Measurements from ENCODE around the gene INKA2.
"Not testable (repeated sequence)": the region's sequence is repeated elsewhere in the genome, so short reads cannot be mapped to it uniquely, and the experiment has no call there.

The INKA2 gene

DNA sequence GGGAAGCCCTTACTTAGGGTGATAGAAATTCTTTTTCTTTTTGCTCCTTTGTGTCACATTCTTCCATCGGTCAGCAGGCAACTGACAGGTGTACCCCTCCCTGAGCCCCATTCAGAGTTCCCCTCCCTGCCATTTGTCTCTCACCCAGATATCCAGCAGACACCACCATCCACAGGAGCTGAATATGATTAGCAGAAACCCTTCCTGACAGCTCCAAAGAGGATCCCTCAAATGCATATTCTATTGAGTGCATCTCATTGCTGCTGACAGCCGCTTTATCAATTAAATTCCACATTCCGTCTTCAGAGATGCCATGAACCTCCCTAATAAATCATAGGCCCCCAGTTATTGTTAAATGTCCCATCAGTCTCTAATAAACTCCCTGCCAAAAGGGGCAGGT, 10.4 kb upstream of the INKA2 start:
- no peak for DNase-seq

DNA sequence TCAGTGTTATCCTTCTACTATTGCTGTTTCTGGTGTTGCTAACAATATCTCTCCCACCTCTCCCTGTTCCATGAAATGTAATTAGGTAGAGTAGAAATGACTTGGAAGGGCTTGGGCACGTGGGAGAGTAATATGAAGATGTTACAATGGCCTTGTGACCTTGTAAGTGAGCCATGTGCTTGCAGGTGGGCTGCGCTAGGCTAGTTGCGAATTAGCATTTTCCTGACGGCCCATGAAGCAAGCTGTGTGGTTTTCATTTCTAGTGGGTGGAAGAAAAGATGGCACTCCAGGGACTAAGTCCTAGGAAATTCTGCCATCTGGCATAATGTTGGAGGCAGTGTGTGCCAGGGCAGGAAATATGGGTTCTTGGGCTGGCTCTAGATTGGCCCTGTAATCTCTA, 8.8 kb upstream of the INKA2 start:
- DNase-seq = no peak

DNA sequence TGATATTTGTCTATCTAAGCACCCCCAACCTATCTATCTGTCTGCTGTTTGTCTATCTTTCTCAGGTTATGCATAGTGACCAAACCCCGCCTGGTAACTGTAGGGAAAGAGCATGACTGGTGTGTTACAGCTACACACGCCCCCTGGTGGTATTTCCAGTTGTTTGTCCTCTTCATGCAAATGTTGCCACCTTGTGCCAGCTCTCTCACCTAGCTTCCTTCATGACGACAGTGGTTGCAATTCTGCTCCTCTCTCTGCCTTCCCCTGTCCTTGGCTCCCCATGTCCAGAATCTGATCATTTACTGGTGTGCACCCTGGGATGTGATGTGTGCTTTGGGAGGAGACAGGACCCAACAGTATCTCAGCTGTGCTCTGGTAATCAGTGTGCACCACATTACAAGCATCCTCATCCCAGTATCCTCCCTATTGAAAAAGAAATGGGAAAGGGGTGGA, 8.1 kb upstream of the INKA2 start:
- DNase-seq = no peak

DNA sequence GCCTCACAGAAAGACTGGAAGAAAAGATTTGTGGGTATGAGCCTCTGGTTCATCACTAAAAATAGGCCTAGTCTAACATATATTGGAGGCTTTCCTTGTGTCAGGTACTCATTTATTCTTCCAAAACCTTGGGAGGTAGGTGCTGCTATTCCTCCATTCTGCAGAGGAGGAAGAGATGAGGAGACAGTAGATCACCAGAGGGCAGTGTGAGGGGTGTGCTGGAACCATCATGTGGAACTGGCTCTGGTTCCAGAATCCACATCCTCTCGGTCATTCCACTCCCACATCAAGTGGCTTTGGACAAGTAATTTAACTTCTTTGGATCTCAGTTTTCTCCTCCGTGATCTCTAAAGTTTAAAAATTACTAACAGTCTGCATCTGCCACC, 7.4 kb upstream of the INKA2 start:
- no peak for DNase-seq

DNA sequence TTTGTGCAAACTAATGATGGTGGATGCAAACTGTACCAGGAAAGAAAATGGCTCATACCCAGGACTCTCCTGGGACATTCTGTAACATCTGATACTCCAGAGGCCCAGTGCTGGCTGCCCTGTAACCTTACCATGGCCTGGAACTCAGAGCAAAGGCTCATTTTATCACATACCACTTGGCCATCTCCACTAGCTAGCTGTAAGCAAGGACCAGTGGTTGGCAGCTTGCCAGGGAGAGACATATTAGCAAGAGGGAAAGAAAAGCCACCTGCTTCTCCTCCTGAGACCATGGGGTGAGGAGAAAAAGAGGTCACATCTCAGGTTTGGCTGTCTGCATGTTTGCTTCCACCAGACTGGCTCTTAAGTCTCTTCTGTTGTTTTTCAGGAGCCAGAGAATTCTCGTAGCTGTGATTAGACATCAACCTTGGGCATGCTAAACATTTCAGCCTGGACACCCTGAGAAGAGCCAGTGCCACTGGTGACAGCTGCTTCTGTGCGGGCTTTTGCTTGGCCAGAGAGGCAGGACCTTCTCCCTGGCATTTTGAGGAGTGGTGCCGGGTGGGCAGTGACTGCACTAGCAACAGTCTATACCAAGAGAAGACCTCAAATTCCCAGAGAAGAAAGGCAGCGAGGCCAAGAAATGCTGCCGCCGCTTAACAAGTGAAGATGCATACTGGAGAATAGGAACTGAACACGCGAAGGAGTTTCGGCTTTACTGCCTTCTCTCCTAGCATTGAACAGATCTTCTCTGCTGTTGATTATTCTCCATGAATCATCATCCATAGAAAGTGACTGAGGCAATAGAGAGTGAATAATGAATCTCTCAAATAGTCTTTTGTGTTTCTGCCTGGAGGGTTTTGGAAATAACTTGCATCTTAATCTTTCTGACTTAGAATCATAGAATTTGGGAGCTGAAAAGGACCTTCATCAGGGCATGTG, 6.7 kb upstream of the INKA2 start:
- DNase-seq = peak in 1 of 2 experiments; percentile 29

DNA sequence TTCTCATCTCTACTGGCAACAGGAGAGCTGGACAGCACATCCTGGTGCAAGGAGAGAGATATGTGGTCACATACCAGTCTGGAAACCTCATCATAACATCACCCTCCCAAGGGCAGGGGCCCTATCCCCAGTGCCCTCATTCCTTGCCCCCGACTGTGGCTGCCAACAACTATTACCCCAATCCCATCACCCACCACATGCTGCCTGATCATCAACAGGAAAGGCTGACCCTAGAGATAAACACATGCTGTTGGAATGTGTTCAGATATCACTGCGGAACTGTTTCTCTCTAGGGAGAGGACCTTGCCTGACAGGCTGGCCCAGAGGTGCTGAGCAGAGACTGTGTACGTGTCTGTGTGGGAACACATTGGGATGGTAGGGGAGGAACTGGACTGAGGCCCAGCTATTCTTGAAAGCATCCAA, 4.5 kb upstream of the INKA2 start:
- no peak for DNase-seq

DNA sequence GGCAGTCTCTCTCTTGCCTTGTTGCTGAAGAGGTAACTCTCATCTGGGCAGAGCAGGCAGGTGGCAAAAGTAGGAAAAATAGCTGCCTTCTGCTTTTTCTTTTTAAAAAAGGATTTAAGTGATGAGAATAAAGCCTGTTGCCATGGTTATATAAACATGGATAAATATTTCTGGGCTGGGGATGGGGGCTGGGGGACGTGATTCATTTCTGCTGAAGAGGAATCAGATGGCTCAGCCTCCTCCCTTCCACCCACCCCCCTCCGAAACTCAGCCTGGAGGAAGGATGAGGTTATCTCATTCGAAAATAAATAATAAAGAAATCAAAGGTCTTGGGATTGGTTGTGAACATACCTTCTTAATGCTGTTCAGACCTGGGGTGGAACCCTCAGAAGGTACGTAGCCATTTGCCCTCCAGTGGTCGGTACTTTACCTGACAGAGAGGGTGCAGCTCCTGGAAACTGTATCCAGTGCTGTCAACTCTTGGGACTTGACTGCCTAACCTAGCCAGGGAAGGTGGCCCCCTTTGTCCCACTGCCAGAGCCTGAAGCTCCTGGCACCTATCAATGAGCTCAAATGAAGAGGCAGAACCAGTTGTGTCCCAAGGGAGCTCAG, 3.8 kb upstream of the INKA2 start:
- DNase-seq = no peak

DNA sequence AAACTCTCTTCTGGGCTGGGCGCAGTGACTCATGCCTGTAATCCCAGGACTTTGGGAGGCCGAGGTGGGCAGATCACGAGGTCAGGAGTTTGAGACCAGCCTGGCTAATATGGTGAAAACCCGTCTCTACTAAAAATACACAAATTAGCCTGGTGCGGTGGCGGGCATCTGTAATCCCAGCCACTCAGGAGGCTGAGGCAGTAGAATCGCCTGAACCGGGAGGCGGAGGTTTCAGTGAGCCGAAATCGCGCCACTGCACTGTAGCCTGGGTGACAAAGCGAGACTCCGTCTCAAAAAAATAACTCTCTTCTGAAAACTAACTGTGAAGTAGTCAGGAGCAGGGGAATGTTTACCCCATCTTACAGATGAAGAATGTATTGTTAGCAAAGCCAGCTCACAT, 3.1 kb upstream of the INKA2 start:
- not testable (repeated sequence) for DNase-seq

DNA sequence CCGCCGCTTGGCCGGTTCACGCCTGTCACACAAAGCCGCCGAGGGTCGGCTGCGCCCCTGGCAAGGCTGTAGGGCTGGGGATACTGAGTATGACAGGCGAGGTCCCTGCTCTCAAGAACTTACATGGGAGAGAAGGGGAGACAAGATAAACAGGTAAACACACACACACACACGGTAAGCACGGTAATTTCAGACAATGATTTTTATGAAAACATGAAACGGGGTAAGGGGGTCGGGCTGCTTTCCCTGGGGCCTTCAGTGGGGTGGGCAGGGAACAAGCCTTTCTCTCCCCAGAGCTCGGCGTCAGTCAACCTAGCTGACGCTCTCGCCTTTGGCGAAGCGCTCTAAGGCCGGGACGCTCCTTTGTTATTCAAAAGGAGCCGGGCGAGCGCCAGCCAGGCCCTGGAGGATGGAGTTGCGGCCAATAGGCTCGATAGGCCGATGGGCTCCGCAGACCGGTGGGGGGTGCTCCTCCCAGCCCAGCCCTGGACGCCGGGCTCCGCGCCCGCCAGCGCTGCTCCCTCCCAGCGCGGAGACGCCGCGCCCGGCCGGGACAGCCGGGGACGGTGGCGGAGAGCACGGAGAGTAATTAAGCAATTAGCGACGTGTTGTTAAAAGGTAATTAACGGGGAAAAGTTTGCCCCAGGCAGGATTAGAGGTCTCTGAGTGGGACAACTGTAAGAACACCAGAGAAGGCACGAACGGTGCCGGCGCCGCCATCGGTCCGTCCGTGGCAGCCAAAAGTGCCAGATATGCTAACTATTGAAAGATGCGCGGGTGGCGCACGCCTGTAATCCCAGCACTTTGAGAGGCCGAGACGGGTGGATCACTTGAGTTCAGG, 950 bp upstream of the INKA2 start:
- peak in 1 of 2 experiments; percentile 41 for DNase-seq

DNA sequence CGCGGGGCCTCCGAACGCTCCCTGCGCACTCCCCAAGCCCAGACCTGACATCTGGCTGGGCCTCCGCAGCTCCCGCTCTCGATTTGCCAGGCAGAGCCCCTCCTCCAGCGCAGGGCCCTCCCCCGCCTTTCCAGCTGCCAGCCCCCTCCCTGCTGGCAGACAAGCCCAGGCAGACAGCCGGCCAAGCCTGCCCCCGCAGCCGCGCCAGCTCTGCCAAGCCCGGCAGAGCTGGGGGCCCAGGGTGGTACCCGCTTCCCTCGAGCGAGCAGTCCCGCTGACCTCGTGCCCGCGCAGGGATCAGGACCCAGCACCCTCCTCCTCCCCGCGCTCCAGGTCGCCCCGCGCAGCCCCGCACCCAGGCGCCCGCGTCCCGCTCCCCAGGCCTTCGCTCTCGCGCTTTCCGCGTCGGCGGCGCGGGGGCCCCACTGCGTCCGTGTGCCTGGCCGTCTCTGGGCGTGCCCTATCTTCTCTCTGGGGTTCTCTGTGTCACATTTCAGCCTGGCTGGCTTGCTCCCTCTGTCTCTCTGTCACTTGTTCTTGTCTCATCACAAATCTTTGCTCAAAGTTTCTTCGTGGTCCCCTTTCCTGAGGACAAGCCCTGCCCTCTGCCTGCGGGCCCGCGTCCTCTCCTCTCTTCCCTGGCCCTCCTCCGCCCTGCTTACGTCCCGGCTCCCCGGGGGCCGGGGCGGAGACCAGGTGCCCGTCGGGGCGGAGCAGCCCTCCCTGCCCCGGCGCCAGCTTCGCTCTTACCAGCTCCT, 580 bp downstream of the INKA2 start:
- no peak for DNase-seq

DNA sequence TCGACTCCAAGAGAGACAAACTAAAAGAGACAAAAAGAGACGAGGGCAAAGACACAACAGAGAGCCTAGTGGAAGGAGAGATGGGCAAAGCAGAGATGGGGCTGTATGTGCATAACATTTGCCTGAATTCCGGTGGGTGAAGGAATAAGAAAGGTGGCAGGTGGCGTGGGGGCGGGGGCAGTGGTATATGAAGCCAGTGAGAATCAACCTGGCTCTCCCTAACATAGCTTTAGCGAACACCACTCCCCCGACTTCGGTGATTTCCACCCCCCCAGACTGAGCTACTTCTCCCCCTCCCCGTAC, 1.1 kb downstream of the INKA2 start:
- DNase-seq = no peak

DNA sequence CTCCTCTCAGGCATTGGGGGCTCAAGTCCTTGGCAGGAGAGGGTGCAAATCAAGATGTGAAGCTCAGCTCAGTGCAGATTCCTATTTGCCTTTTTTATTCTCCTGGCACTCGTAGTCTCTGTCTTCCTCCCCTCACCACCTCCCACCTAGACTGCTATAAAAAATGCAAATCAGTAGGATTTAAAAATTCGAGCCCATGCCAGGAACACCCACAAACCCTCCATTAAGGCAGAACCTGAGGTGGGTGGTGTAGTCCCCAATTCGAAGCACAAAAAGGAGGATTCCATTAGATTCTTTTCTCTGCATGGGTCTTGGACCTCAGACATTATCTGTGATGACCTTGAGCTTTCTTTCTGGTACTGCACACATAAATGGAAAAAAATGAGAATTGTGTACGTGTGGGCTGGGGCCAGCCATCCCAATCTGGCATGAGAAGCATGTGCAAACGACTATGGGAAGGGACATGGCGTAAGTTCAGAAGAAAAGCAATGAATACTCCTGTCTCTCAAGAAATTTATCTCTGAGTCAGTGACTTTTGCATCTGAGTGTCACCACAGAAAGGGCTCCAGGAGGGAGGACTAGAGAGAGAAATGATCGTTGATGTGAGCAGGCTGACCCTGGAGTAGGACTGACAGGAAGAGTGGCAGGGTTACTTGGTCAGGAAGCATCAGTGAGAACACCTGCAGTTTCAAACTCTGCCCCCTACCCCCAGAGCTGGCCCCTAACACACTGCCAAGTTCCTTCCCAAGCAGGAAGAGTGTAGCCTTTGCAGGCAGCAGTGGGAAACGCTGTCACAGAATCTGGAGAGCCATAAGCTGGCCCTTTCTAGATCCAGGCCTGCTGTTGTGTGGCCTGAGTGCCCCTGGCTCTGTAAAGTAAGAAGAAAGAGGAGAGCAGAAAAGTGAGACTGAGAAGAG, 1.7 kb downstream of the INKA2 start:
- no peak for DNase-seq

DNA sequence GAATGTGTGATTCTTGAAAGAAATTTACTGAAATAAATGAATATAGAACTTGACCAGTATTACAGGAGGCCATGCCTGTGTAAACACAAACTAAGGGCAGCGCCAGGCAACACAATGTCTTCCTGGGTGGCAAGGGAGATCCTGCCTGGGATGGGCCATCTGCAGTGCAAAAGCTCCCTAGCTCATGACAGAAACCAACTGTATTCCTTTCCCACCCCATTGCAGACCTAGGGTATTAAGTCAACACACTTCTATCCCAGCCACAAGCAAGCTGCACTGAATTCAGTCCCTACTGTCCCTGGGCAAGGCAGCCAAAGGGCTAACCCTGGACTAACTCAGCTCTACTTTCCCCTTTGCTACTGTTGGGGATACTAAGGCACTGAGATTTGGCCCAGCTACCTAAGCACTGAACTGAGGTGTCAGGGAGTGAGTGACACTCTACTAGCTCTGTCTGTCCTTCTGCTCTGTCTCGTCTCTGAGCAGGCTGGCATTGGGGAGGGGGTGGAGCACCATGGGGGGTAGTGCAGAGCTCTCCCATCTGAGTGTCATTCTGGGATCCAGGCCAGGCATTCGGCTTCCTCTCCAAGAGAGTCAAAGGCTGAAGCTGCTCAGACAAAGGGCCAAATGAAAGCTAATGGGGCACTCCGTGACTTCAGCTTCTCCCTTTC, 2.5 kb downstream of the INKA2 start:
- no peak for DNase-seq

DNA sequence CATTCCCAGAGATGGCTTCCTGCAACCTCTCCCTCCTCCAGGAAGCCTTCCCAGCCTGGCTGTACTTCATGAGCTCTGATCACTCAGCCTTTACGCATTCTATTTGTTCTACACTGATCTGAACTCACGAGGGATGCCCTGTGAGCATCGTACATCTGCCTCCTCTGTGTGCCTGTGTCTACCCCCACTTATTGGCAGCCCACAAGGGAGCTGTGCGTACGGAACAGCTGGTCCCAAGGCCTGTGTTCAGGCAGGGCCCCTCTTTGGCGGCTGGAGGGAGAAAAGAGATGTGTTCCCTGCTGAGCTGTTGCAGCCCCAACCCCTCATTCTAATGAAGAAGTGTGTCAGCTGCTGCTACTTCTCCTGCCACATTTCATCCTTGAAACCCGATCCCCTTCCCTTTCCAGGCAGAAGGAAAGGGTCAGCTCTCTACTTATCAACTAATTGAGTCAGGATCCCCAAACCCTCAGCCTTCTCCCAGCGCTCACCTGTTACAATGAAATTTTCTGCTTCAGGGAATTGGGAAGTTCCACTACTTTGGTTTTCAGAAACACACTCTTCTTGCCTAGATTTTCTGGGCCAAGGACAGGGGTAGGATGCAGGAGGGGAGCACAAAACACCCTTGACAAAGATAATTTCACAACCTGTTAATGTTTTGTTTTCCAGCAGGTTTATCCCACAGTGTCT, 3.2 kb downstream of the INKA2 start:
- DNase-seq = no peak

DNA sequence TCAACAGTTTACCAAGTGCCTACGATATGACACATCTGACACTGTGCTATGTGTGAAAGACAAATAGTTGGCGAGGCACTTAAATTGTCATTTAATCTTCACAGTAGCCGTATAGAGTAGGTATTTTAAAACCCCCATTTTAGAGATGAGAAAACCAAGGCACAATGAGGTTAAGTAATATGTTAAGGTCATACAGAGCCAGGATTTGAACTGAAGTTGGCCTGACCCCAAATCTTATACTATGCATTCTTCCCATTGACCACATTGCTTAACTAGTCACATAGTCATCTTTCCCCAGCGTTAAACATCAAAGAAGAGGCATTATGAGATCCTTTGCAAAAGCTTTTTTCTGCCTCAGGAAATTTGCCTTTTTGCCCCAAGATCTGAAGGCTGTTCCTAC, 3.9 kb downstream of the INKA2 start:
- DNase-seq = no peak

DNA sequence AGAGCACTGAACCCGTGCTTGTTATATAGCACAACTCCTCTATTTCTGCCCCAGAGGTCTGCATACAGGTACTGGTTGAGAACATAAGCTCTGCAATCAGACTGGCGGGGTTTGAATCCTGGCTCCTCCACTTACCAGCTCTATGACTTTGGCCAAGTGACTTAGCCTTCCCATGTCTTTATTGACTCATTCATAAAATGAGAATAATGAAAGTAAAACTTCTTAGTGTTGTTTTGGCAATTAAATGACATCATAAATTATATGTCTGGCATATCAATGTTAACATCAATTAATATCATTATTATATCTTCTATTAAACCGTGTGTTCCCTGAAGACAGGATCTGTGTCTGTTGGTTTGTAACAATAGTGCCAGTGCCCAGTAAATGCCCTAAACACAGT, 4.3 kb downstream of the INKA2 start:
- no peak for DNase-seq

DNA sequence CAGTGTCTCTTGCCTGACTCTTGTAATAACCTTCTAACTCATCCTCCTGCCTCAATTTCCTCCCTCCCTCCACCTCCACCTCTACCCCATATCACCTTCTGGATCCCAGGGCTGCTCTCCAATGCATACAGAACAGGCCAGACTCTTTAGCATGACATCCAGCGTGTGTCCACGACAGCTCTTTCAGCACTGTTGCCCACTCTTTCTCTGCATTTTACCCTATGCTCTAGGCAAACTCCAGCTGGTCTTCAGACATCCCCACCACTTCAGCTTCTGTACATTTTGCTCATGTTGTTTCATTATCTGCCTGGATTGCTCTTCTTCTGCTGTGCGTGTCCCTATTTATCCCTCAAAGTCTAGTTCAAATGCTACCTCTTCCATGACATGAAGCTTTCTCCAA, 4.8 kb downstream of the INKA2 start:
- DNase-seq = no peak

DNA sequence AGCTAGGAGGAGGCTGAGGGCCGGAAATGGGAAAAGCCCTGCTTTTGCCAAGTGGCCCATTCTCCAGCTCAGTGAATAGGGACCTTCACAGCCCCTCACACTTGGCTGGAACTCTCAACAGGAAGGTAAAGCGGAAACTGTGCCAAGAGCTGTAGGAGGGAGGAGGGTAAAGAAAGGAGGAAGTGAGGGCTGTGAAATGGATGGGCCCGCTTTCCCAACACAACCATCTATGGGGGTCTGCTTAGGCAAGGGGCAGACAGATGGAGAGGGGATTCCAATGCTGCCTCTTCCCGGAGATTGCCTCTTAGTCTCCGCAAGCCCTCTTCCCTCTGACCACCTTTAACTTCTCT, 5.2 kb downstream of the INKA2 start:
- DNase-seq = no peak

DNA sequence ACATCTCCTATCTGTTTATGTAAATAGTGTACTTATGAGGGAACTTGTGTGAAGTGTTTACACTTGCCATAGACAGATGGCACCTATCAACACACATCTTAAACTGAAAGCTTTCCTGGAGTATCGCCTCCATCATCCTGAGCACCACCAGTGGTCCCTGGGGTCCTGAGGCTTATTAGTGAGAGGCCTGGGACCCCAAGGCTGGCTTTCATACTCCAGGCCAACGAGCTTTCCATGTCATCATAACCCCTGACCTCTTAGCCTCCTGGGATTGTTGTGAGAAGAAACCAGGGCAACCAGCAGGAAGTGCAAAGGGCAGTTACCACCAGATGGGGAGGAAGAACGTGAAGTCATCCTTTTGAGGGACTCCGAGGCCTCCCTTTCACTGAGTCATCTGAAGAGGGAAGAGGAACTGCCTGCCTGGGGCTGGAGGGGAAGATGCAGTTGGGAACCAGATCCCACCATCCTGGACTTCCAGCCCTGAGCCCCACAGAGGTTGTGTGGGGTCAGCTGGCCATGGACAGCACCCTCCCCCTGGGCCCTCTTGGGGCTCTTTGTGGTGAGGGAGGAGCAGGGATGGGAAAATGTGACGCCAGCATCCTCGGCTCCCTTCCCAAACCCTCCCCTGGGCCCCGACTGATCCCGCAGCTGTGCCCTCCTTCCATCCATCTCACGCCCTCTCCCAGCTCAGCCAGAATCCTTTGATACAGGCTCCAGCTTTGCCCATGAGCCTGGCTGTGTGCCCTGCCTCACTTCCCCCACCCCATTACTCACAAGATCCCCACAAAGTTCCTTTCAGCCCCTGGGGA, 5.8 kb downstream of the INKA2 start:
- DNase-seq = no peak

DNA sequence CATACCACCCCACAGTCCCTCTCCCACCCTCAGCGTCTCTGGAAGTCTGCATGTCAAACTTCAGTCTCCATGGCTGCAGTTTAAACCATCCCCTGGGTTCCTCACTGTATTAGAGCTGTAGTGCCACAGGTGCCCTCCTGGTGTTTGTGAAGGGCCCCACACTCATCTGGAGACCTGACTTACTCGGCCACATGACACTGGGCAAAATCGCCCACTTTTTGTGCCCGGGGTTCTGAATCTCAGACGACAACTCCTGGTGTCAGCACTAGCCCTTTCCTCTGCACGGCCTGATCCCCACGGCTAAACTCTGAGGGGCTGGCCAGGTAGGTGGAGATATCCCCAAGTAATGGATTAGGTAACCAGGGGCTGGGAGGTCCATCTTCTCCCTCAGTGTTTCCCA, 6.5 kb downstream of the INKA2 start:
- no peak for DNase-seq

Data from cerebellar nuclear complex (tissue), 1 donor.